Measurements from ENCODE around the gene IRAK2. TPM values are rescaled to one million over a fixed set of nuclear protein-coding genes. Genes with fewer than 3 reads are reported as not detected.

Gene IRAK2
- polyA plus RNA-seq, 2 of the 4 experiments (the other 2 are of a cell fraction), result 7.9 to 12.5 TPM

- TF ChIP-seq REST (IDR thresholded peaks at IDR 0.05), result no peak
- no peak for TF ChIP-seq BCL3 (IDR thresholded peaks at IDR 0.05)
- TF ChIP-seq HDAC2 (IDR thresholded peaks at IDR 0.05), result no peak
- no peak for TF ChIP-seq FOSL2 (IDR thresholded peaks at IDR 0.05)
- TF ChIP-seq FOSL2 (CRISPR knock-in tag; IDR thresholded peaks at IDR 0.05), result no peak
- no peak for TF ChIP-seq CEBPB (IDR thresholded peaks at IDR 0.05)
These were observed 21.4 kb downstream of the IRAK2 start (continued) for GRCh38 chr3:10185804-10186762.

- TF ChIP-seq ATOH8 (CRISPR knock-in tag; IDR thresholded peaks at IDR 0.05; ENCODE audit: low read depth) (no peak), CHD4 (IDR thresholded peaks at IDR 0.05; ENCODE audit: borderline replicate concordance) (no peak), TFCP2L1 (CRISPR knock-in tag; IDR thresholded peaks at IDR 0.05) (no peak), CBX8 (IDR thresholded peaks at IDR 0.05) (no peak), REST (IDR thresholded peaks at IDR 0.05) (no peak), CHD2 (IDR thresholded peaks at IDR 0.05; ENCODE audit: low read length, partially characterized antibody) (no peak), NFE2L2 (conservative IDR thresholded peaks at IDR 0.05; ENCODE audit: low read length) (no peak), JUN (IDR thresholded peaks at IDR 0.05) (no peak), SMC3 (IDR thresholded peaks at IDR 0.05) (no peak), KDM1A (IDR thresholded peaks at IDR 0.05; ENCODE audit: low read depth) (no peak), HOXB5 (CRISPR knock-in tag; IDR thresholded peaks at IDR 0.05) (no peak), ZSCAN20 (CRISPR knock-in tag; IDR thresholded peaks at IDR 0.05) (no peak), RAD21 (conservative IDR thresholded peaks at IDR 0.05 in 1 of 2, IDR thresholded peaks at IDR 0.05 in 1 of 2) (no peak)
- TF ChIP-seq, protein P1, sequence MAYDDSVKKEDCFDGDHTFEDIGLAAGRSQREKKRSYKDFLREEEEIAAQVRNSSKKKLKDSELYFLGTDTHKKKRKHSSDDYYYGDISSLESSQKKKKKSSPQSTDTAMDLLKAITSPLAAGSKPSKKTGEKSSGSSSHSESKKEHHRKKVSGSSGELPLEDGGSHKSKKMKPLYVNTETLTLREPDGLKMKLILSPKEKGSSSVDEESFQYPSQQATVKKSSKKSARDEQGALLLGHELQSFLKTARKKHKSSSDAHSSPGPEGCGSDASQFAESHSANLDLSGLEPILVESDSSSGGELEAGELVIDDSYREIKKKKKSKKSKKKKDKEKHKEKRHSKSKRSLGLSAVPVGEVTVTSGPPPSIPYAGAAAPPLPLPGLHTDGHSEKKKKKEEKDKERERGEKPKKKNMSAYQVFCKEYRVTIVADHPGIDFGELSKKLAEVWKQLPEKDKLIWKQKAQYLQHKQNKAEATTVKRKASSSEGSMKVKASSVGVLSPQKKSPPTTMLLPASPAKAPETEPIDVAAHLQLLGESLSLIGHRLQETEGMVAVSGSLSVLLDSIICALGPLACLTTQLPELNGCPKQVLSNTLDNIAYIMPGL (CRISPR knock-in tag; IDR thresholded peaks at IDR 0.05; ENCODE audit: borderline replicate concordance), result no peak
- TF ChIP-seq, protein P2, sequence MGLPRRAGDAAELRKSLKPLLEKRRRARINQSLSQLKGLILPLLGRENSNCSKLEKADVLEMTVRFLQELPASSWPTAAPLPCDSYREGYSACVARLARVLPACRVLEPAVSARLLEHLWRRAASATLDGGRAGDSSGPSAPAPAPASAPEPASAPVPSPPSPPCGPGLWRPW (IDR thresholded peaks at IDR 0.05), result no peak
- CTCF ChIA-PET, result interaction anchor here (1.3 to 2.2 kb wide), 2 partner anchors 13 to 19 kb away, joined by 3 to 7 read pairs; no protein-coding TSS in a partner anchor
- H3K4me1 ChIP-seq, result peaks cover 37% of the 10 kb centered on the region
- ATAC-seq, result no peak
- no peak for DNase-seq (ENCODE audit: low read depth in 1 of 2, low spot score in 1 of 2)
- 83% methylated on average over 4 of the region's 4 CpGs for WGBS (ENCODE audit: missing lambda C conversion rate)
- FAIRE-seq, result no peak
- no peak overlapping the region for H3K4me3 ChIP-seq
- peak overlapping the region in 1 of 2 experiments; percentile 13; a peak in 1 of 6 replicates for H3K27ac ChIP-seq
- no peak overlapping the region for H3K4me2 ChIP-seq
- POLR2A ChIA-PET, result interaction anchor here (0.7 to 1.6 kb wide), 2 partner anchors 46 to 71 kb away, joined by 4 to 5 read pairs; partner anchors contain the start of gene VHL
- H3K9me3 ChIP-seq, result no peaks in the 10 kb centered on the region
These were observed 22.7 kb downstream of the IRAK2 start for GRCh38 chr3:10187290-10187876.

Measured in A549 (cell line).